CD4-positive, alpha-beta T cell treated with Interleukin-4 for 4 hours (primary cell): ENCODE measurements around the gene MAP3K2.

Experiments used
- DNase-seq: peaks from one replicate; pipeline ENCODE4 v3.0.0-alpha.2; 2020

The MAP3K2 gene

GRCh38 chr2:127387655-127388422 is at the start of gene MAP3K2:
Gene MAP3K2 (minus strand): TSS chr2:127387975. CDS start chr2:127343129, 44,846 bp downstream.
- peak; percentile 92 for DNase-seq

GRCh38 chr2:127437056-127437455 is 49.3 kb upstream of the MAP3K2 start:
- DNase-seq, result no peak

GRCh38 chr2:127434515-127434914 is 46.7 kb upstream of the MAP3K2 start:
- DNase-seq, result no peak

GRCh38 chr2:127431408-127432023 is 43.7 kb upstream of the MAP3K2 start:
- DNase-seq, result no peak

GRCh38 chr2:127429844-127430425 is 42.2 kb upstream of the MAP3K2 start:
- no peak for DNase-seq

GRCh38 chr2:127429291-127429690 is 41.5 kb upstream of the MAP3K2 start:
- no peak for DNase-seq

- no peak for DNase-seq
These were observed 41.0 kb upstream of the MAP3K2 start for GRCh38 chr2:127428815-127429109.

GRCh38 chr2:127428057-127428814 is 40.5 kb upstream of the MAP3K2 start:
- DNase-seq, result no peak

- DNase-seq, result no peak
These were observed 39.7 kb upstream of the MAP3K2 start for GRCh38 chr2:127427376-127428056.

- no peak for DNase-seq
These were observed 39.0 kb upstream of the MAP3K2 start for GRCh38 chr2:127426501-127427354.

- DNase-seq, result no peak
These were observed 38.0 kb upstream of the MAP3K2 start for GRCh38 chr2:127425540-127426490.

GRCh38 chr2:127424598-127425520 is 37.1 kb upstream of the MAP3K2 start:
- no peak for DNase-seq

GRCh38 chr2:127423880-127424279 is 36.1 kb upstream of the MAP3K2 start:
- no peak for DNase-seq

GRCh38 chr2:127423478-127423843 is 35.7 kb upstream of the MAP3K2 start:
- no peak for DNase-seq

GRCh38 chr2:127422559-127423477 is 35.0 kb upstream of the MAP3K2 start:
- DNase-seq, result no peak

- DNase-seq, result no peak
These were observed 34.2 kb upstream of the MAP3K2 start for GRCh38 chr2:127421871-127422558.

GRCh38 chr2:127421116-127421800 is 33.5 kb upstream of the MAP3K2 start:
- DNase-seq, result no peak
